Measurements from ENCODE around the gene OR2F2.

The OR2F2 gene, protein sequence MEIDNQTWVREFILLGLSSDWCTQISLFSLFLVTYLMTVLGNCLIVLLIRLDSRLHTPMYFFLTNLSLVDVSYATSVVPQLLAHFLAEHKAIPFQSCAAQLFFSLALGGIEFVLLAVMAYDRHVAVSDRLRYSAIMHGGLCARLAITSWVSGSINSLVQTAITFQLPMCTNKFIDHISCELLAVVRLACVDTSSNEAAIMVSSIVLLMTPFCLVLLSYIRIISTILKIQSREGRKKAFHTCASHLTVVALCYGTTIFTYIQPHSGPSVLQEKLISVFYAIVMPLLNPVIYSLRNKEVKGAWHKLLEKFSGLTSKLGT

GRCh38 chr7:143934526-143935325 is at the start of gene OR2F2:
Gene OR2F2 (plus strand): TSS chr7:143935233. CDS start chr7:143935233, 0 bp downstream.
- no peak for DNase-seq

GRCh38 chr7:143885951-143886350 is 49.1 kb upstream of the OR2F2 start:
- DNase-seq = no peak

DNA sequence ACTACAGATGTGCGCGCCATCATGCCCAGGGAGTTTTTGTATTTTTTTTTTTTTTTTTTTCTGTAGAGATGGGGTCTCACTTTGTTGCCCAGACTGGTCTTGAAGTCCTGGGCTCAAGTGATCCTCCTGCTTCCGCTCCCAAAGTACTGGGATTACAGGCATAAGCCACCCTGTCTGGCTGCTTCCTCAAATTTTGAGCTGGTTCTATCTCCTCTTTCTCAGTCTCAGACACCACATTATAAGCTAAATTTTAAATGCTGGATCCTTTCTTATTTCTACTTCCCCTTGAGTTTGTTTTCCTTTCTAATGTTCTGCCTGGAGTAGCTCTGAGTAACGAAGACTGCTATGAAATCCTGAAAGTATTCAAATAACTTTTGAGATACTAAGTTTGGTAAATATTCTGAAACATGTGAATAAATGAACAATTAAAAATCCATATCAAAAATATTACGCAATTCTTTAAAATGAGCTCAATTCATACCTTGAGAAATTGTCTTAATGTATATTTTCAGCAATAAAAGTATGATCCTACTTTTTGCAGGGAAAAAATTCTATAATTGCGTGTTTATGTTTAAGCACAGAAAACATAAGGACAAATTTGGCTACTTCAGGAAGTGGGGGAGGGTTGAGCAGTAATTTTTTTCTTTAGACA is 48.1 kb upstream of the OR2F2 start:
- no peak for DNase-seq

DNA sequence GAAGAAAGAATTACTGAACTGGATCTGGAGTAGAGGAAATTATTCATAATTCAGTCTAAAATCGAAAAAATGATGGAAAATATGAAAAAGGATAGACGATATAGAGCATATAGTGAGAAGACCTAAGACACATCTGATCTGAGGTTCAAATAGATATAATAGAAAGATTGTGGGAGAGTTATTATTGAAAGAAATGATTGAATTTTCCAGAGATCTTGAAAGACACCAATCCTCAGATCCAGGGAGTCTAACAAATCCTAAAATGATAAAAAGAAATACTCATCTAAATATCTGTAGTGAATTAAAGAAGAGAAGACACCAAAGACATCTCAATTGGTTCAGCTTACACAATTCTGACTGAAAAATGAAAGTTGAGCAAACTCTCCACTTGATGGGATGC is 46.0 kb upstream of the OR2F2 start:
- DNase-seq = no peak

GRCh38 chr7:143890558-143890957 is 44.5 kb upstream of the OR2F2 start:
- DNase-seq = no peak

DNA sequence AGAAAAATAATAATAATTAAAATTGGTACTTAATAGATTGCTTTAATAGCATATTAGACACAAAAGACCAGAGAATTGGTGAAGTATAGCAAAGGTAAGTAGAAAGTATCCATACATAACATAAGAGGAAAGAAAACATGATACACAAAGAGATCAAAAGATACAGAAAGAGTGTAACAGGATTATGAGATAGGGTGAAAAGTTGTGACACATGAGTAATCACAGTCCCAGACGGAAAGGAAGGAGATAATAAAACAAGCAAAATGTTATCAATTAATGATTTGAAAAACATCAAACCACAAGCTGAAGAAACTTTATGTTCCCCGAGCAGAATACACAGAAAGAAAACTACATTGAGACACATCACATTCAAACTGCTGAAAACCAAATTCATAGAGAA is 43.6 kb upstream of the OR2F2 start:
- DNase-seq = no peak

- peak; percentile 90 for DNase-seq
These were observed 42.3 kb upstream of the OR2F2 start for GRCh38 chr7:143892527-143893300.

- no peak for DNase-seq
These were observed 38.4 kb upstream of the OR2F2 start for GRCh38 chr7:143896667-143897066.

GRCh38 chr7:143898810-143899209 is 36.2 kb upstream of the OR2F2 start:
- no peak for DNase-seq

- DNase-seq = no peak
These were observed 34.7 kb upstream of the OR2F2 start for GRCh38 chr7:143900230-143900766.

- peak; percentile 81 for DNase-seq
These were observed 33.7 kb upstream of the OR2F2 start for GRCh38 chr7:143901332-143901667.

GRCh38 chr7:143901668-143902331 is 33.2 kb upstream of the OR2F2 start, which contains the start of gene TCAF1:
Gene TCAF1 (minus strand): TSS chr7:143902176. CDS start chr7:143876608, 25,568 bp downstream.
- DNase-seq = peak; percentile 98

DNA sequence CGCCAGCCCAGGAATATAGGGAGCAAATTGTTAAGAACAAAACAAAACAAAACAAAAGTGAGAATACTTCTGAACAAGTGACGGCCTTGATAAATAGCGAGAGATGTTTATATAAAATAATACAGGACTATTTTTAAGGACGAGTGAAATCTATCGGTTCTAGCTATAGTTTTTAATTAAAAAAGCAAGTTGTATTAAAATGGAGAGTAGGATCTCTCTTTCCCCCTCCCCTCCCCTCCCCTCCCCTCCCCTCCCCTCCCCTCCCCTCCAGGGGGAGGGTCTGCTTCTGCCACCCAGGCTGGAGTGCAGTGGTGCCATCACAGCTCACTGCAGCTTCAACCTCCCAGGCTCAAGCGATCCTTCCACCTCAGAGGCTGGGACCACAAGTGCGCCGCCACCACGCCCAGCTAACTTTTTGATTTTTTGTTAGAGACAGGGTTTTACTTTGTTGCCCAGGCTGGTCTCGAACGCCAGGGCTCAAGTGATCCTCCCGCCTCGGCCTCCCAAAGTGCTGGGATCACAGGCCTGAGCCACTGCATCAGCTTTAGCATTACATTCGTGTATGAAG is 32.6 kb upstream of the OR2F2 start:
- DNase-seq = peak; percentile 40

GRCh38 chr7:143905509-143905908 is 29.5 kb upstream of the OR2F2 start:
- DNase-seq = peak; percentile 60

DNA sequence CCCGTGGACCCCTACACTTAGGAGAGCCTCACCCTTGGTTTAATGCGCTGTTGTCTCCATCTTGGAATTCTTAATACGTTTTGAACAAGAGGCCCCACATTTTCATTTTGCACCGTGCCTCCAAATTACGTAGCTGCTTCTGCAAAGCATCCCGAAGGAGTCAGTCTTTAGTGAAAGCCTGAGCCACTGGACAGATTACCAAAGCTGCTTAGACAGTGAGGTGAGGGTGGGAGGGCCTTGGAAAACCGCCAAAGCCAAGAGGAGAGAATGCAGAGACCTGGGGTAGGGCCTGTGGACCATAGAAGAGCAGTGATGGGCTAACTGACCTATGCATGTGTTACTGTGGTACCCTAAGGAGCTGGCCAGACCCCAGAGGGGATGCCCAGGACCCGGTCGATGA is 28.9 kb upstream of the OR2F2 start:
- DNase-seq = no peak

DNA sequence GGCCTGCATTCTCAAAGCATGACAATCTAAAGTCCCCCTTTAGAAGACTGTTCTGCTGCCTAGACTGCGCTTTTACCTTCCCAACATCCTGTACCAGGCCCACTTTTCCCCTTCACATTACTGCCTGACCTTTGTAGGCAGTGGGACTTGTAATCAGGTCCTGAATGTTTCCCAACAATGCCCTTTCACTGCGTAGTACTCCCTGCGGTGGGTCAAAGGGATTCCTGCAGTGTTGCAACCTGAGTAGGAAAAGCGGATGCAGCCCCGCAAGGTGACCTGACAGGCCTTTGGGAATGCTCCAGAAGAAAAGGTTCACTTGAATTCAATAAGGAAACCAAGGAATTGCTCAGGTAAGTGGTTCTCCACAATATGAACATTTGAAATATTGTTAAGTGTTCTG is 28.1 kb upstream of the OR2F2 start:
- DNase-seq = no peak

DNA sequence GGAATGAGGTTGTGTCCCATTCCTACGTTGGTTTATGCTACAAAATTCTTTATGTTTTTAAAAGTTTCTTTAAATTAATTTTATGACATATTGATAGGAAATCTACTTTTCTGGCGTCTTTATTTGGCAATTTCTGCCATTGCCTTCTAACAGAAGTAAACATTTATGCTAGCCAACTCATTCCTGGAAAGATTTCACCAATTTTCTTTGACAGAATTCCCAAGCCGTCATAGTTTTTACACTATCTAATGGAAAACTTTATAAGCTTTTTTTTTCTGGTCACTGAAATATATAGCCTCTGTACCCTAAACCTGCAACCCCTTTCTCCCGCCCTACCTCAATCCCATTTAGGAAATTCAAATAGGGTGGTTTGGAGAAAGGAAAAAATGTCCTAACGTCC is 26.9 kb upstream of the OR2F2 start:
- no peak for DNase-seq

DNA sequence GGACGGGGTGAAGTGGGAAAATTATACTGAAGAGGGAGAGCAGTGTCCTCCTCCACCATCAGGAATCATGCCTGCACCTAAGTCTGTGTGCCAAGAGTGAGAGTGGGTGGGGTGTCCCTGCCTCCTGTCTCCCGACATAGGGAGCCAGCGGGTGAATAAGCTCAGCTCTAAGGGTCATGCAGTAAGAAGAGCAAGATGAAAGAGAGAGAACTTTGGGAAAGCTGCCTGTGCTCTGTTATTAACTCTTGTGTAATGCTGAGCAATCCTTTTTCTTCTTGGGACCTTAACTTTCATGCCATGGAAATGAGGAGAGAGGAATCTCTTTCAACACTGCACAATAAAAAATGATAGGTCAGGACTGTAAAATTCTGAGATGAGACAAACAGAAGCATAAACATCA is 25.2 kb upstream of the OR2F2 start:
- no peak for DNase-seq

DNA sequence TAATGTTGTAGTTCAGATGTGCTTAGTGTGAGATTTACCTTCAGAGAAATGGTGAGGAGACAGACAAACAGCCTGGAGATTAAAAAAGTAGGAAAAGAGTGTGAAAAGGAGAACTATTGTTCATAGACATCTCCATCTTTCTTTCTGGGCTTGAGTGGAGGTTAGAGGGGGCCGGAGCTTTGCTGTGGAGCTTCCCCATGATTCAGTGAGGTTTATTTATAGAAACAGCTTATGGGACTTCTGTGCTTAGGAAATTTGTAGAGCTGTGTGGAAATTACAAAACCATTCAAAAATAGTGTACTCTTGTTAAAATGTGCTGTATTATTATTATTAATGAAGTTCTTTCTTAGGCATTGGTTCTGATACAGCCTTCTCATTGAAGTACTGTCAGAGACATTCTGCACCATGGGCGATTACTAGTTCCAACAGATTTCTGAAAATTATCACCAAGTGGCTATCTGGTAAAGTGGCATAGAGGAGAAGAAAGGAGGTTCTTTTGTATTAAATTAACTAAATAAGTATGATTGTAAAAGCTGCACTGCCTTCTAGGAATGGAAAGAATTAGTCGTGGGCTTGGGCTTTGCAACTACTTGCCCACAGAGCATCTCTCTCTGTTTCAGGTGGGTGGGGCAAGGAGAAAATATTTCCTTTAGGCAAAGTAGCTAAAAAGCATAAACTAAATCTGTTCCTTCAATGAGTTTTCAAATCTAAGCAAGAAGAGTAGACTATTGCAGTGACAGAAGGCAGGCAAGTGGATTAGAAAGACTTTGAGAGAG is 24.4 kb upstream of the OR2F2 start:
- no peak for DNase-seq

- DNase-seq = peak; percentile 64
These were observed 21.0 kb upstream of the OR2F2 start for GRCh38 chr7:143913945-143914615.
